ENCODE measurements around the gene C5orf15. TPM values are rescaled to one million over a fixed set of nuclear protein-coding genes. Genes with fewer than 3 reads are reported as not detected.

Gene C5orf15
- total RNA-seq, 1 experiment from 2014 or later, result 28.8 TPM

DNA sequence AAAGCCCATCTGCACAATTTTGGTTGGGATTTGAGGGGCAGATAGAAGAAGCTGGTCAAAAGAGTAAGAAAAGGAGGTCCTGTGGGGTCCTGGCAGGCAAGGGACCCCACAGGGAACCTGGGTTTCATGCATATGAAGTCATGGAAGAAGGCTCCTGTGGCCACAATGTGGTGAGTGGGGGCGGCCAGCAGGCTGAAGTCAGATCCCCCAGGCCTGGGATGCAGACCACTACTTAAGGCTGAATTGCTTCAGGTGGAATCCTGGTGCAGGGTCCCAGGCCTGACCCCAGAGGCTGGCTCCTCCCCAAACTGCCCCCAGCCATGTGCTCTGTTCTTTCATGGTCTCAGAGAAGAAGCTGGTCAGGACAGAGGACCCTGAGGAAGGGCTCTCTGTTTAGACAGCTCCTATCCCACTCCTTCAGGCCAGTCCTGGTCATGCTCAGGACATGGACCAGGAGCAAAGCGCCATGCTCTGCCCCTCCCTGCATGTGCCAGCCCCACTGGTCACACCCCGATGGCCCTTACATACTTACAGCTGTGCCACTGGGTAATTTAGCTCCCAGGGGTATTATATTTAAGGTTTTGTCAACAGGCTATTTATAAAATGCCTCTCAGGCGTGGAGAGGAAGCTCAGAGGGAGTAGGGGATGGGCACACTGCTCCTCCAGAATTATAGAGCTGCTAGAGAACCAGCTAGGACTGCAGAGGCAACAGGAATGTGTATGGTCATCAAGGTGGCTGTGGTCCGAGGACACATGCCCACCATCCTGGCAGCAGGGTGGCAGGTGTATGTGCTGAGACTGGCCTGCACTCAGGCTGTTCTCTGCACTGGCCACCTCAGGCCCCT is 33.4 kb downstream of the C5orf15 start:
- no peaks in the 10 kb centered on the region for H4K20me1 ChIP-seq (ENCODE audit: insufficient read depth)
- no peaks in the 10 kb centered on the region for H3K79me2 ChIP-seq (ENCODE audit: insufficient read depth, low read length)
- H3K4me3 ChIP-seq (replicated peaks in 1 of 2; ENCODE audit: low read depth in 1 of 2, low read length in 2 of 2), result no peak overlapping the region
- no peaks in the 10 kb centered on the region for H3K36me3 ChIP-seq (ENCODE audit: control insufficient read depth in 1 of 2, insufficient read depth in 2 of 2, low read length in 2 of 2)
- intact Hi-C loops (cut with micrococcal nuclease), result no loop called here
- no peak for TF ChIP-seq SRF (IDR thresholded peaks at IDR 0.05; ENCODE audit: low read depth)
- no peak for TF ChIP-seq TCF7L2 (IDR thresholded peaks at IDR 0.05; ENCODE audit: borderline replicate concordance, extremely low read depth, insufficient read depth, insufficient read length)
- ChIA-PET CTCF (no interaction called here), RAD21 (ENCODE audit: low non-redundant PET in 1 of 2, low total read pairs in 2 of 2, uncharacterized antibody in 2 of 2, unreplicated experiment in 2 of 2) (no interaction called here), POLR2A (no interaction called here)
- H2AFZ ChIP-seq (ENCODE audit: low read depth, low read length, poor library complexity, severe bottlenecking), result no peak overlapping the region
- no peak for DNase-seq (ENCODE audit: low read depth, low spot score)
- no peaks in the 10 kb centered on the region for H3K9me2 ChIP-seq (ENCODE audit: insufficient read depth)
- no peak for ATAC-seq
- no peak overlapping the region for H3K27ac ChIP-seq (ENCODE audit: low read depth, low read length)
- no peaks in the 10 kb centered on the region for H3K9me3 ChIP-seq (ENCODE audit: control insufficient read depth in 1 of 2, insufficient read depth in 1 of 2, low read depth in 1 of 2, low read length in 2 of 2)
- no peak overlapping the region for H3K4me2 ChIP-seq (ENCODE audit: low read length)
- no peak overlapping the region for H3K9ac ChIP-seq (ENCODE audit: low read length)
- no peaks in the 10 kb centered on the region for H3K27me3 ChIP-seq (ENCODE audit: insufficient read depth, low read length)
- H3K4me1 ChIP-seq (ENCODE audit: control insufficient read depth in 1 of 2, insufficient read depth in 2 of 2, low read length in 2 of 2), result no peaks in the 10 kb centered on the region
- no TSS peak for BruUV-seq (replicated peaks)

DNA sequence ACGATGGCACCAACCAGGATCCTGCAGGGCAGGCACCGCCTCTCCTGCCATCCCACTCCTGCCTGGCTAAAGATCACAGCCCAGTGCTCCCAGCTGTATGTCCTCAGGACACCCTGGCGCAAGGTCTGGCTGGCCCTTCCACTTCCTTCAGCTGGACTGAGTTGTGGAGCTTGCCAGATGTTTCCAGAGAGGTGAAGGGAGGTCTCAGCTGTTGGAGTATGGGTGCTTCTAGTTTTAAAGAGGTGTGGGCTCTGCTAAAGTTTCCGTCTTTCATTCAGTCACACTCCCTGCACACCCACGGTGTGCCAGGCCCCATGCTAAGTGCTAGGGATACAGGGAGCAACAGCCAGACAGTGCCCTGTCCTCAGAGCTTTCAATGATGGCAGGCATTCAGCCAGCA is 34.1 kb downstream of the C5orf15 start:
- intact Hi-C loops (cut with micrococcal nuclease), result no loop called here
- Histone ChIP-seq H3K36me3 (ENCODE audit: control insufficient read depth in 1 of 2, insufficient read depth in 2 of 2, low read length in 2 of 2) (no peaks in the 10 kb centered on the region), H2AFZ (ENCODE audit: low read depth, low read length, poor library complexity, severe bottlenecking) (no peak overlapping the region), H3K27ac (ENCODE audit: low read depth, low read length) (no peak overlapping the region), H4K20me1 (ENCODE audit: insufficient read depth) (no peaks in the 10 kb centered on the region), H3K79me2 (ENCODE audit: insufficient read depth, low read length) (no peaks in the 10 kb centered on the region), H3K9me3 (ENCODE audit: control insufficient read depth in 1 of 2, insufficient read depth in 1 of 2, low read depth in 1 of 2, low read length in 2 of 2) (no peaks in the 10 kb centered on the region), H3K9me2 (ENCODE audit: insufficient read depth) (no peaks in the 10 kb centered on the region), H3K4me1 (ENCODE audit: control insufficient read depth in 1 of 2, insufficient read depth in 2 of 2, low read length in 2 of 2) (no peaks in the 10 kb centered on the region), H3K4me3 (replicated peaks in 1 of 2; ENCODE audit: low read depth in 1 of 2, low read length in 2 of 2) (no peak overlapping the region), H3K9ac (ENCODE audit: low read length) (no peak overlapping the region), H3K27me3 (ENCODE audit: insufficient read depth, low read length) (no peaks in the 10 kb centered on the region), H3K4me2 (ENCODE audit: low read length) (no peak overlapping the region)
- ChIA-PET CTCF (no interaction called here), RAD21 (ENCODE audit: low non-redundant PET in 1 of 2, low total read pairs in 2 of 2, uncharacterized antibody in 2 of 2, unreplicated experiment in 2 of 2) (no interaction called here), POLR2A (no interaction called here)
- TF ChIP-seq SIN3A (IDR thresholded peaks at IDR 0.05; ENCODE audit: low read depth) (no peak), JUND (IDR thresholded peaks at IDR 0.05) (no peak), CEBPB (IDR thresholded peaks at IDR 0.05; ENCODE audit: low read depth) (no peak), ATF3 (IDR thresholded peaks at IDR 0.05) (no peak), EZH2phosphoT487 (IDR thresholded peaks at IDR 0.05; ENCODE audit: borderline replicate concordance) (no peak), POLR2AphosphoS5 (IDR thresholded peaks at IDR 0.05; ENCODE audit: low read depth, low read length) (no peak), ZFX (IDR thresholded peaks at IDR 0.05) (no peak), ZNF274 (IDR thresholded peaks at IDR 0.05; ENCODE audit: low read depth, low read length) (no peak), SP1 (IDR thresholded peaks at IDR 0.05; ENCODE audit: low read depth) (no peak), TCF7L2 (IDR thresholded peaks at IDR 0.05; ENCODE audit: borderline replicate concordance, extremely low read depth, insufficient read depth, insufficient read length) (no peak)
- no peak for ATAC-seq
- BruUV-seq (replicated peaks), result no TSS peak
- no peak for DNase-seq (ENCODE audit: low read depth, low spot score)

Measured in HCT116 (cell line).